PFSK-1 (cell line): ENCODE data around the gene DPF3.

Source experiments
- FOXP2 ChIP-seq: optimal IDR thresholded peaks from 2 replicates; pipeline ENCODE3; 2011; ENCODE audit warnings: borderline replicate concordance, control low read depth, inconsistent platforms; ENCODE audit not compliant: insufficient read depth; ENCODE audit errors: extremely low read length, extremely low read depth
- POLR2AphosphoS5 ChIP-seq: IDR thresholded peaks from 2 replicates; pipeline ENCODE4 v1.6.1; 2012; ENCODE audit warnings: low read depth, mild to moderate bottlenecking, control low read depth, low read length, moderate library complexity
- SIN3A ChIP-seq: IDR thresholded peaks from 2 replicates; pipeline ENCODE4 v1.6.1; 2012; ENCODE audit warnings: mild to moderate bottlenecking, low read length, moderate library complexity, borderline replicate concordance; ENCODE audit not compliant: insufficient read depth
- TAF1 ChIP-seq: IDR thresholded peaks from 2 replicates; pipeline ENCODE4 v1.6.1; 2012; ENCODE audit warnings: low read length, control low read depth, borderline replicate concordance; ENCODE audit not compliant: insufficient read depth
- TF ChIP-seq, protein P1 (sequence below), 2 experiments: IDR thresholded peaks; 2 replicates each; pipeline versions ENCODE4 v1.6.1 to v1.8.0; 2011 to 2012; ENCODE audit warnings: low read depth in 2 of 2, low read length in 2 of 2, control low read depth in 1 of 2, inconsistent platforms in 1 of 2, mild to moderate bottlenecking in 1 of 2, moderate library complexity in 1 of 2; ENCODE audit not compliant: insufficient read depth in 1 of 2

The DPF3 gene

DNA sequence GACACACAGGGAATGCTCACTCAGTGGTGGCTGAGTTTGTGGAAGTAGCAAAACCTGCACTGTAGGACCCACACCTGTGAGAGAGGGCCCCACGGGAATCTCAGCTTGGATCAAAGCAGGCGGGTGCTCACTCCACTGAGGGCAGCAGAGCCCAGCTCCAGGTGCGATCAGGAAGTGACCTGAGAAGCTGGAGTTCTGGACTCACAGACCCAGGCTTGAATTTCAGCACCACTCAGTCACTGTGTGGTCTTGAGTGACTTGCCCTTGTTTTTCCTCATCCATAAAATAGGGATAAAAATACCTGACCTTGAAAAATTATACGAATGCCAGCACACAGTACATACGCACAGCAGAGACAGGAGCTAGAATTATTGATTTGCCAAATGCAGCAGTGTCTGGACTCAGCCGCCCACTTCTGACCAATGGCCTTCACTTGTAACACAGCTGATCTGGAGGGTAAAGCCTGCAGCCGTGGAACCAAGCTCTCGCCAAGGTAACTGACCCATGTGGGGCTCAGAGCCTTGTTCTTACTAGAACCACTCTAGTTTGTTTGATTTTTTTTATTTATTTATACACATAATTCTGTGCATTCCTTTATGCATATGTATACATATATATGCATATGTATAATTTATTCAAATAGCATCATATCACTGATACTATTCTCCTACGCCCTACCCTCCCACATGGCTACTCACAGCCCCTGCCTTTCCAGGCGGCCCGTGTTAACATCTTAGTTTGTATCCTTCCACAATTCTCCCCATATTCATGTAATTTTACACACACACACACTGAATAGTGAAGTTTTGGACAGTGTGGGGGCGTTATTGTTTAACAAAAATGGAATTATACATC, 53.9 kb downstream of the DPF3 start:
- TF ChIP-seq POLR2AphosphoS5: no peak
- TF ChIP-seq FOXP2: no peak
- no peak for TF ChIP-seq SIN3A
- TF ChIP-seq, protein P1, sequence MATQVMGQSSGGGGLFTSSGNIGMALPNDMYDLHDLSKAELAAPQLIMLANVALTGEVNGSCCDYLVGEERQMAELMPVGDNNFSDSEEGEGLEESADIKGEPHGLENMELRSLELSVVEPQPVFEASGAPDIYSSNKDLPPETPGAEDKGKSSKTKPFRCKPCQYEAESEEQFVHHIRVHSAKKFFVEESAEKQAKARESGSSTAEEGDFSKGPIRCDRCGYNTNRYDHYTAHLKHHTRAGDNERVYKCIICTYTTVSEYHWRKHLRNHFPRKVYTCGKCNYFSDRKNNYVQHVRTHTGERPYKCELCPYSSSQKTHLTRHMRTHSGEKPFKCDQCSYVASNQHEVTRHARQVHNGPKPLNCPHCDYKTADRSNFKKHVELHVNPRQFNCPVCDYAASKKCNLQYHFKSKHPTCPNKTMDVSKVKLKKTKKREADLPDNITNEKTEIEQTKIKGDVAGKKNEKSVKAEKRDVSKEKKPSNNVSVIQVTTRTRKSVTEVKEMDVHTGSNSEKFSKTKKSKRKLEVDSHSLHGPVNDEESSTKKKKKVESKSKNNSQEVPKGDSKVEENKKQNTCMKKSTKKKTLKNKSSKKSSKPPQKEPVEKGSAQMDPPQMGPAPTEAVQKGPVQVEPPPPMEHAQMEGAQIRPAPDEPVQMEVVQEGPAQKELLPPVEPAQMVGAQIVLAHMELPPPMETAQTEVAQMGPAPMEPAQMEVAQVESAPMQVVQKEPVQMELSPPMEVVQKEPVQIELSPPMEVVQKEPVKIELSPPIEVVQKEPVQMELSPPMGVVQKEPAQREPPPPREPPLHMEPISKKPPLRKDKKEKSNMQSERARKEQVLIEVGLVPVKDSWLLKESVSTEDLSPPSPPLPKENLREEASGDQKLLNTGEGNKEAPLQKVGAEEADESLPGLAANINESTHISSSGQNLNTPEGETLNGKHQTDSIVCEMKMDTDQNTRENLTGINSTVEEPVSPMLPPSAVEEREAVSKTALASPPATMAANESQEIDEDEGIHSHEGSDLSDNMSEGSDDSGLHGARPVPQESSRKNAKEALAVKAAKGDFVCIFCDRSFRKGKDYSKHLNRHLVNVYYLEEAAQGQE (IDR thresholded peaks at IDR 0.05; ENCODE audit: insufficient read depth in 1 of 2, low read depth in 2 of 2, low read length in 2 of 2): no peak
- no peak for TF ChIP-seq TAF1

DNA sequence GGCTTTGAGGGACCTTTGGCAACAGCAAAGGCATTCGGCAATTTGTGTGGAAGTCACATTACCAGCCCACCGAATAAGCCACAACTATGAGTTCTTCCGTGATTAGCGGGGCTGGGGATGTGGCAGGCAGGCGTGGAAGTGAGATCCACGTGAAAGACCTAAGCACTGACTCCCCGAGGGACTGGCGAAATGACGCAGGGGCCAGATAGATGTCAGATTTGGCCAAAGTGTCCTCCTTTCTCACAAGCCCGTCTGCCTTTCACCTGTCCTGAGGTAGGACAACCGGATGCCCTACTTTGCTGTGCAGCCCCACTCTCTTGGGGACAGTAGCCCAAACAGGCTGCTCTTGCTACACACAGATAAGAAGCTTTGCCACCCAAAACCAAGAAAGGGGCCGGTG, 54.5 kb downstream of the DPF3 start:
- TF ChIP-seq FOXP2: no peak
- TF ChIP-seq TAF1: no peak
- TF ChIP-seq, protein P1 (IDR thresholded peaks at IDR 0.05; ENCODE audit: insufficient read depth in 1 of 2, low read depth in 2 of 2, low read length in 2 of 2): no peak
- TF ChIP-seq POLR2AphosphoS5: no peak
- TF ChIP-seq SIN3A: no peak

DNA sequence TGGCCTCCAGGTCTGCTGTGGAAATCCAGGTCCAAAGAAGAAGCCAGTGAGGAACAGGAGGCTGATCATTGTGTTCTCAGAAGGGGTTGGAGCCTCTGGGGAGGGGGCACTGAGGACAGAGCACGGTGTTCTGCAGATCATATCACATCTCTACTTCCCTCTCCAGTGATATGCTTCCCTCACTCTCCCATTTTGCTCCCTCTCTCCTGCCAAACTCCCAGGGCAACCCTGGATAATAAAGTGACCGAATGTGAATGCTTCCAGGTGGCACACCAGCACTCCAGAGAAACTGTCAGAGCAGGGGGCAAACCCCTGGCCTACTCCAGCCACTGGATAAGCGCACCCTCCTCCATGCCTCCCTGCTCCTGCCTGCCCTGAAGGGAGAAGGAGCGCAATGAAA, 57.8 kb downstream of the DPF3 start:
- TF ChIP-seq, protein P1 (IDR thresholded peaks at IDR 0.05; ENCODE audit: insufficient read depth in 1 of 2, low read depth in 2 of 2, low read length in 2 of 2): no peak
- no peak for TF ChIP-seq POLR2AphosphoS5
- TF ChIP-seq FOXP2: no peak
- no peak for TF ChIP-seq TAF1
- no peak for TF ChIP-seq SIN3A

DNA sequence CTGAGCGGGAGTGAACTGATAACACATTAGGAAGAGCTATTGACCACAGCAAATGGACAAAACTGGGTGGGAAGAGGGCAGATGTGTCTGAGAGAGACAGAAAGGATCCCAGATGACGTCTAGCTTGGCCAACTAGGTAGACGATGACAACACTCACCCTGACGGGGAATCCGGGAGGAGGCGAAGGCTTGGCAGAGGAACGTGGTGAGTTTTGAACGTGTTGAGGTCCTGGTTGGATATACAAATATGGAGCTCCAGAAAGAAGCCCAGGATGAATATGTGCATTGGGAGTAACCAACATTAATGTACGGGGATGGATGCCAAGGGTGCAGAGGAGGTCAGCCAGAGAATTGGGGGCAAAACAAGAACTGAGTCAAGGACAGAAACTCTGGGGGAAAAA, 60.7 kb downstream of the DPF3 start:
- TF ChIP-seq, protein P1 (IDR thresholded peaks at IDR 0.05; ENCODE audit: insufficient read depth in 1 of 2, low read depth in 2 of 2, low read length in 2 of 2): no peak
- TF ChIP-seq POLR2AphosphoS5 (no peak), TAF1 (no peak), FOXP2 (no peak), SIN3A (no peak)
